Hepatic stellate cell (primary cell): ENCODE measurements around the gene LHX4.

ENCODE experiments used
- DNase-seq: peaks from one replicate; pipeline ENCODE4 v3.0.0; 2011; ENCODE audit warnings: low spot score

Gene LHX4

GRCh38 chr1:180257486-180257885 is 27.4 kb downstream of the LHX4 start:
- no peak for DNase-seq

DNA sequence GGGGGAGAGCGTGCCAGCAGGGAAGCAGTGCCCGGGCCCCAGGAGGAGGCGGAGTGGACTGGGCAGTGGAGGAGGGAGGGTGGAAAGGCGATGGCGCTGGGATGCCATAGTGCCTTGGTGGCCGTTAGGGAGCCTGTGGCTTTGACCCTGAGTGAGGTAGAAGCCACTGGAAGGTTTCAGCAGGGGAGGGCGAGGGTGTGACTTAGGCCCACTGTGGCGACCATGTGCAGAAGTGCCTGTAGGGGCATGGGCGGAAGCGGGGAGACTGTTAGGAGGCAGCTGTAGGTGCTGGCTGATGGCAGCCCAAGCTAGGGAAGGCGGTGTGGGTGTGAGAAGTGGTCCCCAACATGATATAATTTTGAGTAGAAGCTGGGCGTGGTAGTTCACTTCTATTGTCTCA is 28.2 kb downstream of the LHX4 start:
- no peak for DNase-seq

DNA sequence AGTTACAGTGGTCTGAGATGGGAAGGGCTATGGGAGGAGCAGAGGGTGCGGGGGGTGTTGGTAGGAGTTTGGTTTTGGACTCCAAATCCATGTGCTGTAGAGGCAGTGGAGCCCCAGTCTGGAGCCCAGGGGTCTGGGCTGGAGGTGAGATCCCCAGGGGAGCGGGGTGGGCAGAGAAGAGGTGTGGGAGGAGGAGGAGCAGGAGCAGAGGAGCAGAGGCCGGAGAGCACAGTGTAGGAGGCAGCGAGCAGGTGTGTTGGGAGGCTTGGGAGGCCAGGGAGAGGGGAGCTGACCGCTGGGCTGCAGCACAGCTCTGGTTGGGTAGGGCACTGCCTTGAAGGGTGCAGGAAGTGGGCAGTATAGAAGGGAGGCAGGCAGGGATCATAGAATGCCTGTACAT is 28.9 kb downstream of the LHX4 start:
- DNase-seq, result no peak

DNA sequence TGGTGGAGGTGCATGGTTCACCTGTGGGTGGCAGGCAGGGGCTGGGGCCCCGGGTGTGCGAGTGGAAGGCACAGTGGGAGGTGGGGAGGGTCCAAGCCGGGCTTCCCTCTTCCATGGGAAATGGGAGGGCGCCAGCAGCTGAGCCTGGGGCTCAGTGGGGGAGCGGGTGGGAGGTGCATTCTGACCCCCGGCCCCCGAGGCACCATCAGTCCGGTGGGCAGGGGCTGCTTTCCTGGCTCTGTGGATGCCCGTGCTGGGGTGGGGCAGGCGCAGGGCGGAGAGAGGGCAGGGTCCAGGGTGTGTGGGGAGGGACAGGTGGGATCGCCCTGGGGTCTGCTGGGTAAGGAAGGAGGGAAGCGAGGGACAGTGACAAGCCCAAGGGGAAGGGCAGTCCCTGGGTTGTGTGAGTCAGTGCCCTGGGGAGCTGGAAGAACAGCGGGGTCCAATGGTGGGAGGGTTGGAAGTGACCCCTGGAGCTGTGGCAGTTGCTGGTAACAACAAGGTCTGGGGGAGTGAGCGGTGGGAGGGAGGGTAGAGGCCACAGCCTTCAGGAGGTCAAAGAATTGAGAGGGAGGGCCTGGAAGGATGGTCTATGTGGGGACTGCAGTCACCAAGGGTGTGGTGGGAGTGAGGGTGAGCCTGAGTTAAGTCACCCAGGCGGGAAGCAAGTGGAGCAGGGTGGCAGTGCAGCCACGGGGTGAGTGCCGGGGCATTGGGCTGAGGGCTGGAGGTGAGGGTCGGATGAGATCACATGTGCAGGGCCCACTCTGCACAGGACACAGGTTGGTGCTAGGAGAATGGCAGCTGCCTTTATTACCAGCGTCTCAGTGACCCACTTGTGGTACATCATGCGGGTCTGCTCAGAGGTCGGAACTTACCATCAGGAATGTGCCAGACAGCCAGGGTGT is 29.6 kb downstream of the LHX4 start:
- no peak for DNase-seq

DNA sequence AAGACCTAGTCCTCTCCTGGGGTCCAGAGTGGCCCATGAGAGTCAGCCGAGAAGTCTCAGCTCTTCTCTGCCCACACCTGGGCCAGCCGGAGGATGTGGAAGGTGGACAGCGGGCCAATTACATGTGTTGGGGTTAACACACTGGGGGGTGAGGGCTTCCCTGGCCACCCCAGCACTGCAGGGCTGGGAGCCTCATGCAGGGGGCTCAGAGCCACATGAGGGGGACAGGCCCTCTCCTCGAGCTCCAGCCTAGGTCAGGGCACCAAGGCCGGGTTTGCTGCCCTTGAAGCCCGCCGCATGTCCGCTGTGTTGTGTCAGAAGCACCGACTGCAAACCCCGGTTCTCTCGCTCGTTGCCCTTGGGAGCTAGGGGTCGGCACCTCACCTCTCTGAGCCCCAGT is 30.5 kb downstream of the LHX4 start:
- no peak for DNase-seq

GRCh38 chr1:180261030-180261429 is 31.0 kb downstream of the LHX4 start:
- DNase-seq, result no peak

DNA sequence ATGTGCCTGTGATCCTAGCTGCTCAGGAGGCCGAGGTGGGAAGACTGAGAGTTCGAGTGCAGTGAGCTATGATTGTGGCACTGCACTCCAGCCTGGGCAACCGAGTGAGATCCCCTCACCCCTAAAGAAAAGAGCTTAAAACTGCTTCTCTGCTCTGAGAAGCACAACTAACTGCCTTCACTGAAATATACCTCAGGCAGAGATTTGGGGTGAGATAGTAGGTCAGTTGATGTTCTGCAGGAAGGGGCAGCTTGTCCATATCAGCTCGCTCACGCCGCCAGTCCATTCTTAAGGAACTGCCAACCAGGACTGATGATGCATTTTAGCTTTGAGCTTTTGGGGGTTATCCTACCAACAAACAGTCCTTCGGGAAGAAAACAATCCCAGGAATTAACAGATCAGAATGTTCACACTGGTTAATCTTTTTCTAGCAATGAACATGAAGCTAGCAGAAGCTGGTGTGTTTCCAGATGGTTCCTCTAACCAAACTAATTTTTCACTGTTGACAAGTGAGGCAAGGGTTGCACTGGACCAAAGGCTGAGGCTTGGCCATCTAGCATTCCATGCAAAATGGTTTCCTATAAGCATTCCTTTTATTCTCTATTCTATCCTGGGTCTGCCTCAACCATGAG is 31.6 kb downstream of the LHX4 start:
- no peak for DNase-seq

GRCh38 chr1:180262628-180263488 is 32.8 kb downstream of the LHX4 start:
- no peak for DNase-seq

- no peak for DNase-seq
Observed at GRCh38 chr1:180264595-180264994, 34.5 kb downstream of the LHX4 start.

- no peak for DNase-seq
Observed at GRCh38 chr1:180265201-180265600, 35.1 kb downstream of the LHX4 start.

DNA sequence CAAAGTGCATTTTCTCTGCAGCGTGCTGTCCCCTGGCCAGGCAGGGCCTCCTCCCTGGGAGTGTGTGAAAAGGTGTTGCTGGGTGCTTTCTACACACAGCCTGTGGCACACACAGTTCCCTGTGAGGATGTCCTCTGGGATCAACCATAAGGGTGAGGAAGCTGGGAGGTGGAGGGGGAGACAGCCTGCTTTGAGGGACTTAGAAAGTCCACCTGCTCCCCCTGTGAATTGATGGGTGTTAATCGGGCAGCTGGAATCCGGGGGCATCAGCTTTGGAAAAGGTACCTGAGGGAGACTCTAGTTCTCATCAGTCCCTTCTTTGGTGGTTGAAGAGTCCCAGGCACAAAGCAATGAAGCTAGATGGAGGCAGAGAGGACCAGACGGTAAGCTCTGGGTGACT is 35.8 kb downstream of the LHX4 start:
- no peak for DNase-seq

- no peak for DNase-seq
Observed at GRCh38 chr1:180266275-180267210, 36.5 kb downstream of the LHX4 start.

- DNase-seq, result no peak
Observed at GRCh38 chr1:180267211-180267561, 37.1 kb downstream of the LHX4 start.

GRCh38 chr1:180267761-180268555 is 37.9 kb downstream of the LHX4 start:
- DNase-seq, result no peak

DNA sequence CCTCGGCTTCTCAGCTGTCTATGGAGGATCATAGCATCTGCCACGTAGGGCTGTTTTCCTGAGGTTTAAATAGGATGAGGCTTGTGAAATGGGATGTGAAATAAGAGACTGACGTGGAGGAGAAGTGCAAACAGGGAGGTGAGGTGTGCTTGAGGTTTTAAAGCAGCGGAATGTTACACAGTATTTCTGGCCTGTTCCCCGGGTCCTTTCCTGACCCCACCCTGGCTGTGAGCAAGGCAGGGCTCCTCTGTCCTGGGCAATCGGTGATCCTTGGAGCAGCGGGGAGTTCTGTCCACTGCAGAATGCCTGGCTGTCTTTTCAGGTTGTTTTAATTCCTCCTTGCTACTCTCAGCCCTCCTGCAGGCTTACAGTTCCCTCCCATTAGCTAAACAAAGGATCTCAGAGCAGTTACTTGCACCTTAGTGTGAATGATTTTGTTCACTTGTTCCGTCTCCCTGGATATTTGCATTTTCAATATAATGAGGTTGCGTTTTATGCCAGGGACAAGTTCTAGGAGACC is 38.6 kb downstream of the LHX4 start:
- no peak for DNase-seq

- DNase-seq, result no peak
Observed at GRCh38 chr1:180269645-180270529, 39.8 kb downstream of the LHX4 start.

DNA sequence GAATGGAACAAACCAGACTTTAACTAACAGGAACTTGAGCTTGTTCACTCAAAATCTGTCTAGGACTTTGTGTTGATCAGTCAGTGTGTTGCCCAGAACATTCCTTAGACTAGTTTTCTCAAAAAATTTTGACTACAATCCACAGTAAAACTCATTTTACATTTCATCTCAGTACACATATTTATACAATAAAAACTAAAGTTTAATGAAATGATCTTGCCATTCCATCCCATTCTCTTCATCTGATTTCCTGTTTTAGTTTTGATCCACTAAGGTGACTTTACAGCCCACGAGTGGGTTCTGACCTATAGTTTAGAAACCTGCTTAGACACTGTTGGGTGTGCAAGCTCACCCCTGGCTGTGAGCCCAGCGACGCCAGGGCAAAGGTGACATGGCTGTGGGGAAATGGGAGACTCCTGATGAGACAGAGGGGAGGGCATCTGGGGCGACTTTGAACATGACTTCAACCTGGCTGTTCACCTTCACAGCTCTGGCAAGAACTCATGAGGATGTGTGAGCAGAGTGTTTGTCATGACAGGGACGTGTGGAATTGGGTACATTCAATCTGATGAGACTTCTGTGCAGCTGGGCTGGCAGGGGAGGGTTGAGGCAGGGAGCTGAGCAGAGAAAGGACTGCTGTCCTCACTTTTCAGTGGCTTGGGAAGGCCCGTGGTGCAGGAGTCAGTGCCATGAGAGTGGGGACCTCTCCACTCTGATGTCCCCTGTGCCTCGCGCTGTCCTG is 40.6 kb downstream of the LHX4 start:
- DNase-seq, result no peak
